ENCODE results near the gene BCAN.

BCAN gene

GRCh38 chr1:156698995-156699394 lies 57.1 kb downstream of the BCAN start:
- no peak overlapping the region for H3K4me3 ChIP-seq (ENCODE audit: control insufficient read depth, low read depth, low read length)
- DNase-seq (ENCODE audit: low read depth) = no peak
- TF ChIP-seq, protein P1, sequence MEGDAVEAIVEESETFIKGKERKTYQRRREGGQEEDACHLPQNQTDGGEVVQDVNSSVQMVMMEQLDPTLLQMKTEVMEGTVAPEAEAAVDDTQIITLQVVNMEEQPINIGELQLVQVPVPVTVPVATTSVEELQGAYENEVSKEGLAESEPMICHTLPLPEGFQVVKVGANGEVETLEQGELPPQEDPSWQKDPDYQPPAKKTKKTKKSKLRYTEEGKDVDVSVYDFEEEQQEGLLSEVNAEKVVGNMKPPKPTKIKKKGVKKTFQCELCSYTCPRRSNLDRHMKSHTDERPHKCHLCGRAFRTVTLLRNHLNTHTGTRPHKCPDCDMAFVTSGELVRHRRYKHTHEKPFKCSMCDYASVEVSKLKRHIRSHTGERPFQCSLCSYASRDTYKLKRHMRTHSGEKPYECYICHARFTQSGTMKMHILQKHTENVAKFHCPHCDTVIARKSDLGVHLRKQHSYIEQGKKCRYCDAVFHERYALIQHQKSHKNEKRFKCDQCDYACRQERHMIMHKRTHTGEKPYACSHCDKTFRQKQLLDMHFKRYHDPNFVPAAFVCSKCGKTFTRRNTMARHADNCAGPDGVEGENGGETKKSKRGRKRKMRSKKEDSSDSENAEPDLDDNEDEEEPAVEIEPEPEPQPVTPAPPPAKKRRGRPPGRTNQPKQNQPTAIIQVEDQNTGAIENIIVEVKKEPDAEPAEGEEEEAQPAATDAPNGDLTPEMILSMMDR (IDR thresholded peaks at IDR 0.05; ENCODE audit: control insufficient read depth, insufficient read depth, low read depth, low read length, missing control alignments) = no peak

DNA sequence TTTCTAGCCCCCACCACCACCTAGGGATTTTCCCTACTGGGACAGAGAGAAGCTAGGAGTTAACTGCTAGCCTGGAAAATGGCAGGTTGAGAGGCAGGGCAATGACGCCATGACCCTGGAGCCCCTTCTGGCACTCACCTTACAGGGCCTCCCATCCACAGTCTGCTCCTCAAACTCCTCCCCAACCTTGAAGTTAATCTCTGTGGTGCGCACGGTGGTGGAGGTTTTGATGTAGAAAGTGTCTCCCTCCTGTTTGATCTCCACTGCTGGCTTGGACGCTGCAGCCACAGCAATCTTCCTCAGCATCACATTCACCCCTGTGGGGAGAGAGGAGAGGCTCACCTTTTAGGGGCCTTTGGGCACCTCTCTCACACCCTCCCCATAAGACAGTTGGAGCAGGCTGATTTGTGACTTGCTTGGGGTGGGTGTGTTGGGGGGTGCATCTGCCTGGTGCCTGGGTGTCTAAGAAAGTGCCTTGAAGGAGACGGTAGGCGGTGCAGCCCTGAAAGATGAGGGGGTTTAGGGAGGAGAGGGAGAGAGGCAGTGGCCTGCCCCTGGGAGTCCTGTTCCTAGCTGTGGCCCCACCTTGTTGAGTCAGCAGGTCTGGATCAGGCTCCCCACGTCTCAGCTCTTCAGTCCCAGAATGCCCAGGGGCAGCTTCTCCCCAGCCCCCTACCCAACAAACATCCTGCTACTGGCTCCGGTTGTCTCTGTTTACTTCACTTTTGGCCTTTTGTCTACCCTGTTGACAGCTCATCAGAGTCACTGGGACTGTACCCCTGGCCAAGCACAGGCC lies 59.0 kb downstream of the BCAN start:
- no peak for DNase-seq (ENCODE audit: low read depth)
- H3K4me3 ChIP-seq (ENCODE audit: control insufficient read depth, low read depth, low read length) = no peak overlapping the region
- TF ChIP-seq, protein P1 (IDR thresholded peaks at IDR 0.05; ENCODE audit: control insufficient read depth, insufficient read depth, low read depth, low read length, missing control alignments) = no peak

DNA sequence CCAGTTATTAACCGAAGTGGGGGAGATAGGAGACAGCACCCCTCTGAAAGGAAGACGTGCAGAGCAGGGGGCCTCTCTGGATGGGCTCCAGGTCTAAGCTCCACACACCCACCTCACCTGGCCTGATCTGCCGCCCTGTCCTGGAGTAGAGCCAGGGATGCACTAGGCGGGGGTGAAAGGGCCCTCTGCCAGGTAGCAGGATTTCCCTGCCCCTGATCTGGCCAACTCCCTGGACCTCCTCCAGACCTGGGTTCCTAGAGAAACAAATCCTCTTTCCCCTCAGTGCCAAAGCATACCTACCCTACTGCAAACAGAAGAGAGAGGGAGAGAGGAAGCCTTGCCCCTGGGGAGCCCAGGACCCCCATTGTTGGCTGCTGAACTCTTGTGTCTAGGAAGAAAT lies 61.4 kb downstream of the BCAN start:
- no peak for DNase-seq (ENCODE audit: low read depth)
- H3K4me3 ChIP-seq (ENCODE audit: control insufficient read depth, low read depth, low read length) = peak overlapping the region; percentile 71
- TF ChIP-seq, protein P1 (IDR thresholded peaks at IDR 0.05; ENCODE audit: control insufficient read depth, insufficient read depth, low read depth, low read length, missing control alignments) = no peak

DNA sequence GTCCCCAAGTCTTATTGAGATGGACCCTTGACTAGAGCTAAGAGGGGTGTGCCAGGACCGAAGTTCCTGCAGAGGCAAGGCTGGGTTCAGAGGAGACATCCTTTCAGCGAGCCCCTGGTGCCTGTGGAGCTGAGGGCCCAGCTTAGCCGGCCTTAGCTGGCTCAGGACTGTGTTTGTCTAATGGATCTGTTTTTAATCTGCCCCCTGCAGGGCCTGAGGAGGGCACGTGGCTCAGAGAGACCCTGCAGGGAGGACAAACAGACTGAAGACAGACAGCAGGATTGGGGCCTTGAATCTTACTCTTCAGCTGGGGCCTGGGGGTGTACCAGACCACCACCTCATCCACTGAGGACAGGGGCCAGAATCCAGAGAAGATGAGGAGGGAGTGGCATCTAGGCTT lies 61.8 kb downstream of the BCAN start:
- TF ChIP-seq, protein P1 (IDR thresholded peaks at IDR 0.05; ENCODE audit: control insufficient read depth, insufficient read depth, low read depth, low read length, missing control alignments) = no peak
- no peak for DNase-seq (ENCODE audit: low read depth)
- peak overlapping the region; percentile 71 for H3K4me3 ChIP-seq (ENCODE audit: control insufficient read depth, low read depth, low read length)

DNA sequence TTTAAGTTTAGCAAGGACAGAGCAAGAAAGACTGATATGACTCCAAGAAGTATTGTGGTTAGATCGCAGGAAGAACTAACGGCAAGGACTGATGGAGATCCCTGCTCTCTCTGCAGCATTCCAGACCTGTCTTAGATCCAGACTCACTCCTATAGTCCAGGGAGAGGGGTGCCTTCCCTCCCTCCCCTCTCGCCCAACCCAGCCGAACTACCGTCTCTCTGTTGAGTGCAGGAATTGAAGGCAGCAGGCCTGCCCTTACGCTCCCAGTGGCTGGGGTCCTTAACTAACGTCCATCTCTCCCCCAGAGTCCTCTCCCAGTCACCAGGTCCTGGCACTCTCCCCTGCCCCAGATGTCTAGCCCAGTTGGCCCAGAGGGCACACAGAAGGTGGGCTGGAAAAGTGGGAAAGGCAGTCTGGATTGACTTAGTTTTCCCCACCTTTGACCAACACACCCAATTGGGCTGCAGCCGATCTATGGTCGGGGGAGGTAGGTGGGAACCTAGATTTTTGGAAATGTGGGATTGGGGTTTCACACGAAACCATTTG lies 62.3 kb downstream of the BCAN start:
- TF ChIP-seq, protein P1 (IDR thresholded peaks at IDR 0.05; ENCODE audit: control insufficient read depth, insufficient read depth, low read depth, low read length, missing control alignments) = no peak
- DNase-seq (ENCODE audit: low read depth) = no peak
- H3K4me3 ChIP-seq (ENCODE audit: control insufficient read depth, low read depth, low read length) = peak overlapping the region; percentile 71

DNA sequence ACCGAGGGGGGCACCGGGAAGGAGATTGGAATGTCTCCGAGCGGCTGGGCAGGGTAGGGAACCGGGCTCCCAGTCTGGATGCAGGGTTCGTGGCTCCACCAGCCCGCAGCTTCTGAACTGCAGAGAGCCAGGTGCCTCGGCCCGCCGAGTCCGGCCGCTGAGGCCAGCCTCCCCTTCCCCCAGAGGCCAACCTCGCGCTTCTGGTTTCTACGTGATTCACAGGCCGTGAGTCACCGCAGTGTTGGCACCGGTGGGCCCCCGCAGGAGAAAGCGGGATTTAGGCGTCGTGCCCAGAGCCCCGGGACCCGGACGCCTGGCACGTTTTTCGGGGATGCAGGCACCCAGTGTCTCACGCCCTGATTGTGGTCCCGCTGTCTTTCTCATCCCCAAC lies 63.0 kb downstream of the BCAN start:
- peak overlapping the region; percentile 71 for H3K4me3 ChIP-seq (ENCODE audit: control insufficient read depth, low read depth, low read length)
- DNase-seq (ENCODE audit: low read depth) = no peak
- TF ChIP-seq, protein P1 (IDR thresholded peaks at IDR 0.05; ENCODE audit: control insufficient read depth, insufficient read depth, low read depth, low read length, missing control alignments) = no peak

Data from AG09309 (cell line).